ENCODE data around the gene HSFX1. TPM values are rescaled to one million over a fixed set of nuclear protein-coding genes. Genes with fewer than 3 reads are reported as not detected.

Gene HSFX1
- total RNA-seq, 1 donor from 2014 or later: 0.25 TPM

DNA sequence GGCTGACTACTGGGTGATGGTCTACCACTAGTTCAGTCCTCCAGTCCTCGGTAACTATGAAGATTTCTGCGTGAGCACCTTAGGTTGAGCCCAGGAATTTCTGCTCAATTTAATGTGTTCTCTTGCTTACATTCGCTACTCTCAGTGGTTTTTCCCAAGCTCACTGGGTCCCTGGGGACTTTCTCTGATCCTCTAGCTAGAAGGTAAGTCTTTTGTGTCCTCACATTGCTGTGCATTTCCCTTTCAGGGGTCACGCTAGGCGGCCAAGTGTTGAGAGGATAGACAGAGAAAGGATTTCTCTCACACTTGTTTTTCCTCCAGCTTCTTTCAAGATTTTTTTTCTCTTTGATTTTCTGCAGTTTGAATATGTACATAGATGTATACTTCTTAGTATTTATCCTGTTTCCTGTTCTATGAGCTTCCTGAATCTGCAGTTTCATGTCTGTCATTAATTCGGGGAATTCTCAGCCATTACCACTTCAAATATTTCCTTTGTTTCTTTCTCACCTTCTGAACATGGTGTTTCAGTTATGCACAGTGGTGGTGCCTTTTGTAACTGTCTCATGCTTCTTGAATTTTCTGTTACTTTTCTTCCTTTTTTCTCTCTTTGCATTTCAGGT lies 25.3 kb downstream of the HSFX1 start:
- no peak for DNase-seq (ENCODE audit: low read depth)
- Histone ChIP-seq H3K36me3 (ENCODE audit: control insufficient read depth, insufficient read depth, low read length) (no peaks in the 10 kb centered on the region), H3K4me3 (ENCODE audit: low read depth, low read length) (no peak overlapping the region), H3K27me3 (ENCODE audit: control insufficient read depth, insufficient read depth, low read length) (no peaks in the 10 kb centered on the region)
- TF ChIP-seq CTCF (IDR thresholded peaks at IDR 0.05; ENCODE audit: insufficient read depth, low read length, poor library complexity, severe bottlenecking): no peak

DNA sequence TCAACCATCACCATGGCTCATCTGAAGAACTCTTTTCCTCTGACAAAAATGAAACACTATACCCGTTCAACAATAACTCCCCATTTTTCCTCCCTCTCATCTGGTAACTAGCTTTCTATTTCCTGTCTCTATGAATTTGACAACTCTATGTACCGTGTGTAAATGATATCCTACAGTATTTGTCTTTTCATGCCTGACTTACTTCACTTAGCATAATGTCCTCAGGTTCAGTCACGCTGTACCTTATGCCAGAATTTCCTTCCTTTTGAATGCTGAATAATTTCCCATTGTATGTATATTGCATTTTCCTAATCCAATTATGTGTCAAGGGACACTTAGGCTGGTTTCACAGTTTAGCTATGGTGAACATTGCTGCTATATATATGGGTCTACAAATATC lies 26.1 kb downstream of the HSFX1 start:
- Histone ChIP-seq H3K4me3 (ENCODE audit: low read depth, low read length) (no peak overlapping the region), H3K27me3 (ENCODE audit: control insufficient read depth, insufficient read depth, low read length) (no peaks in the 10 kb centered on the region), H3K36me3 (ENCODE audit: control insufficient read depth, insufficient read depth, low read length) (no peaks in the 10 kb centered on the region)
- no peak for TF ChIP-seq CTCF (IDR thresholded peaks at IDR 0.05; ENCODE audit: insufficient read depth, low read length, poor library complexity, severe bottlenecking)
- no peak for DNase-seq (ENCODE audit: low read depth)

- no peaks in the 10 kb centered on the region for H3K36me3 ChIP-seq (ENCODE audit: control insufficient read depth, insufficient read depth, low read length)
- TF ChIP-seq CTCF (IDR thresholded peaks at IDR 0.05; ENCODE audit: insufficient read depth, low read length, poor library complexity, severe bottlenecking): no peak
- no peaks in the 10 kb centered on the region for H3K27me3 ChIP-seq (ENCODE audit: control insufficient read depth, insufficient read depth, low read length)
- no peak for DNase-seq (ENCODE audit: low read depth)
- no peak overlapping the region for H3K4me3 ChIP-seq (ENCODE audit: low read depth, low read length)
Observed at GRCh38 chrX:149803458-149804062, 29.7 kb downstream of the HSFX1 start.

- Histone ChIP-seq H3K27me3 (ENCODE audit: control insufficient read depth, insufficient read depth, low read length) (no peaks in the 10 kb centered on the region), H3K36me3 (ENCODE audit: control insufficient read depth, insufficient read depth, low read length) (no peaks in the 10 kb centered on the region), H3K4me3 (ENCODE audit: low read depth, low read length) (no peak overlapping the region)
- no peak for DNase-seq (ENCODE audit: low read depth)
- no peak for TF ChIP-seq CTCF (IDR thresholded peaks at IDR 0.05; ENCODE audit: insufficient read depth, low read length, poor library complexity, severe bottlenecking)
Observed at GRCh38 chrX:149804102-149804501, 30.2 kb downstream of the HSFX1 start.

GRCh38 chrX:149807747-149808458 lies 34.0 kb downstream of the HSFX1 start:
- DNase-seq (ENCODE audit: low read depth): no peak
- Histone ChIP-seq H3K4me3 (ENCODE audit: low read depth, low read length) (no peak overlapping the region), H3K27me3 (ENCODE audit: control insufficient read depth, insufficient read depth, low read length) (no peaks in the 10 kb centered on the region), H3K36me3 (ENCODE audit: control insufficient read depth, insufficient read depth, low read length) (no peaks in the 10 kb centered on the region)
- no peak for TF ChIP-seq CTCF (IDR thresholded peaks at IDR 0.05; ENCODE audit: insufficient read depth, low read length, poor library complexity, severe bottlenecking)

Data from kidney epithelial cell (primary cell).